ENCODE results near the gene MTNR1B.

GRCh38 chr11:92979176-92979575, 9.7 kb downstream of the MTNR1B start:
- TF ChIP-seq POLR2AphosphoS5 (IDR thresholded peaks at IDR 0.05; ENCODE audit: low read depth, low read length): no peak
- no peak for TF ChIP-seq REST (IDR thresholded peaks at IDR 0.05; ENCODE audit: insufficient read depth in 1 of 2, low read depth in 2 of 2, low read length in 2 of 2)
- TF ChIP-seq TAF1 (IDR thresholded peaks at IDR 0.05; ENCODE audit: borderline replicate concordance, insufficient read depth, low read length): no peak
- TF ChIP-seq FOXP2 (optimal IDR thresholded peaks at IDR 0.05; ENCODE audit: borderline replicate concordance, extremely low read depth, extremely low read length, insufficient read depth): no peak
- no peak for TF ChIP-seq SIN3A (IDR thresholded peaks at IDR 0.05; ENCODE audit: borderline replicate concordance, insufficient read depth, low read length)

All from PFSK-1 (cell line).